Measurements from ENCODE around the gene STK10.

The STK10 gene

DNA sequence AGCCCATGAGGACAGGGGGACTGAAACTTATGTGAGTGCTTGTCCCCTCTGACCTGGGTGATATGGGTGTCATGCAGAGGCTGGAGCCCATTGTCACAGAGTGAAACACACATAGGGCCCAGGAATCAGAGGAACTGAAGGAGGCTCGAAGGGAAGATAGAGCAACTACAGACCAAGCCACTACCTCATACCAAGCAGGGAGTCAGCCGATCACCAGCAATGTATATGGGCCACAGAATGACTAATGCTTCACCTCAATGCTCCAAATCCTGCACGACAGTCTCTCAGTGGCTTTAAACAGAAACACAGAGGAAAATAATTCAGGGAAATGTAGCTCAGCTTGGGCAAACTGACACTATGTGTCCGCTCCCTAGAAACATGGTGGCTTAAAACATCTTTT is 172.7 kb downstream of the STK10 start:
- no peaks in the 10 kb centered on the region for H3K36me3 ChIP-seq (ENCODE audit: insufficient read depth, low read length)
- TF ChIP-seq CTCF (IDR thresholded peaks at IDR 0.05; ENCODE audit: borderline replicate concordance, extremely low read depth, low read length, poor library complexity, severe bottlenecking) (no peak), EZH2 (IDR thresholded peaks at IDR 0.05; ENCODE audit: borderline replicate concordance, low read depth, low read length, severe bottlenecking) (no peak)
- no peak for ATAC-seq (ENCODE audit: insufficient read depth, low read depth)

DNA sequence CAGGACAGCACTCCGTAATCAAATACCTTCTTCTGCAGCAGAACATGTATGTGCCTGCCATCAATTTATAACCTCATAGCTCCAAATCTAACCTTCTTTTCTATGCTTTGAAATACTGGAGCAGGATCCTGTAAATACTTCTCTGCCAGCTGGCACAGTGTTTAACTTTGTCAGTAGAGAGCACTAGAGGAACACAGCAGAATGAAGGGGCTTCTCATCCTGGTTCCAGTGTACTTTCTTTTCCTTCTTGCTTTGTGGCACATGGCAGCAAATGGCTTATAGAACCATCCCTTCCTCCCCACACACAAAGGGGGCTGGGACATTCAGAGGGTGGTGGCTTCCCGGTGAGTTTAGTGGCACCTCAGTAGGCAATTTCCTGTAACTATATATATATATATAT is 177.7 kb downstream of the STK10 start:
- H3K27ac ChIP-seq (ENCODE audit: low read length): no peak overlapping the region
- DNase-seq: peak; percentile 33

More for the DNA sequence above, 172.7 kb downstream of the STK10 start:
- DNase-seq: no peak
- no peaks in the 10 kb centered on the region for H3K79me2 ChIP-seq (ENCODE audit: insufficient read depth, low read length)
- H2AFZ ChIP-seq (ENCODE audit: low read depth, low read length): no peak overlapping the region
- H3K9ac ChIP-seq (ENCODE audit: low read depth, low read length): no peak overlapping the region
- no peaks in the 10 kb centered on the region for H3K4me1 ChIP-seq (ENCODE audit: insufficient read depth, low read length)
- H3K4me3 ChIP-seq (ENCODE audit: low read depth in 1 of 2, low read length in 2 of 2): no peak overlapping the region
- no peaks in the 10 kb centered on the region for H3K27me3 ChIP-seq (ENCODE audit: insufficient read depth, low read length, poor library complexity)
- H3K27ac ChIP-seq (ENCODE audit: low read length): no peak overlapping the region
- no peaks in the 10 kb centered on the region for H4K20me1 ChIP-seq (ENCODE audit: insufficient read depth, low read length)
- H3K9me3 ChIP-seq (ENCODE audit: insufficient read depth, low read length, severe bottlenecking): no peaks in the 10 kb centered on the region
- H3K4me2 ChIP-seq (ENCODE audit: insufficient read depth, low read length): no peak overlapping the region

DNA sequence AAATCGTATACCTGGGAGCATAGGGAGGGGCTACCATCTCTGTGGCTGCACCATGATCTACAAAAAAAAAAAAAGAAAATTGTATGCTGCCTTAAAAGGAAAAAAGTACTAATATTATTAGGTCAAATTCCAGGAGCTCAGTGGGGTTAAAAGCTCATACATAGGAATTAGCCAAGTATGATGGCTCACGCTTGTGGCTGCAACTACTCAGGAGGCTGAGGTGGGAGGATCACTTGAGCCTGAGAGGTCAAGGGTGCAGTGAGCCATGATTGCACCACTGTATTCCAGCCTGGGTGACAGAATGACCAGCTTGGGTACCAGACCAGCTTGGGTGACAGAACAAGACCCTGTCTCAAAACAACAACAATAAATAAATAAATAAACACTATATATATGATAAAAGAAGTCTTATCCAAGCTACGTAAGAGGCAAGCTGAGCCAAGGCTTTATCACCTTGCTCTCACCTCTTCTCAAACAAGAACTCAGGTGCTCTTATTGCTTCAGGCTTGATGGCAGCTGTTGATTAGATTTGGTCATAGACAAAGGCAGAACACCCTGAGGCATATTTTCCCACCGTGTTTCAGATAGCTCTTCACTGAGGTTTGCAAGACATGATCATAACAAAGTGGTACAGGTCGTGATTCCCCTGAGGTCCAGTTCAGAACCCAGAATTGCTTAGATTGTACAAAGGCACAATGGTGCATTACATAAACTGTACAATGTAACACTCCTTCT is 178.3 kb downstream of the STK10 start:
- no peak overlapping the region for H3K27ac ChIP-seq (ENCODE audit: low read length)
- H3K36me3 ChIP-seq (ENCODE audit: insufficient read depth, low read length): no peaks in the 10 kb centered on the region
- ATAC-seq (ENCODE audit: insufficient read depth, low read depth): no peak
- H3K4me1 ChIP-seq (ENCODE audit: insufficient read depth, low read length): peaks cover 20% of the 10 kb centered on the region
- peaks cover 24% of the 10 kb centered on the region for H3K79me2 ChIP-seq (ENCODE audit: insufficient read depth, low read length)
- no peak overlapping the region for H2AFZ ChIP-seq (ENCODE audit: low read depth, low read length)
- no peak overlapping the region for H3K9ac ChIP-seq (ENCODE audit: low read depth, low read length)
- no peak for DNase-seq
- TF ChIP-seq CTCF (IDR thresholded peaks at IDR 0.05; ENCODE audit: borderline replicate concordance, extremely low read depth, low read length, poor library complexity, severe bottlenecking) (no peak), EZH2 (IDR thresholded peaks at IDR 0.05; ENCODE audit: borderline replicate concordance, low read depth, low read length, severe bottlenecking) (no peak)
- H3K4me2 ChIP-seq (ENCODE audit: insufficient read depth, low read length): no peak overlapping the region
- H3K4me3 ChIP-seq (ENCODE audit: low read depth in 1 of 2, low read length in 2 of 2): no peak overlapping the region
- H3K27me3 ChIP-seq (ENCODE audit: insufficient read depth, low read length, poor library complexity): no peaks in the 10 kb centered on the region
- no peaks in the 10 kb centered on the region for H3K9me3 ChIP-seq (ENCODE audit: insufficient read depth, low read length, severe bottlenecking)
- H4K20me1 ChIP-seq (ENCODE audit: insufficient read depth, low read length): peaks cover 10% of the 10 kb centered on the region; the same call in 1 of the 2 replicates

More for the DNA sequence above, 177.7 kb downstream of the STK10 start:
- H3K4me3 ChIP-seq (ENCODE audit: low read depth in 1 of 2, low read length in 2 of 2): no peak overlapping the region
- H3K27me3 ChIP-seq (ENCODE audit: insufficient read depth, low read length, poor library complexity): no peaks in the 10 kb centered on the region
- H3K4me1 ChIP-seq (ENCODE audit: insufficient read depth, low read length): peaks cover 14% of the 10 kb centered on the region
- H2AFZ ChIP-seq (ENCODE audit: low read depth, low read length): no peak overlapping the region
- H3K36me3 ChIP-seq (ENCODE audit: insufficient read depth, low read length): no peaks in the 10 kb centered on the region
- no peak overlapping the region for H3K4me2 ChIP-seq (ENCODE audit: insufficient read depth, low read length)
- H3K9ac ChIP-seq (ENCODE audit: low read depth, low read length): no peak overlapping the region
- peaks cover 5% of the 10 kb centered on the region; the same call in 1 of the 2 replicates for H4K20me1 ChIP-seq (ENCODE audit: insufficient read depth, low read length)
- TF ChIP-seq CTCF (IDR thresholded peaks at IDR 0.05; ENCODE audit: borderline replicate concordance, extremely low read depth, low read length, poor library complexity, severe bottlenecking): peak; percentile 48
- TF ChIP-seq EZH2 (IDR thresholded peaks at IDR 0.05; ENCODE audit: borderline replicate concordance, low read depth, low read length, severe bottlenecking): no peak
- no peak for ATAC-seq (ENCODE audit: insufficient read depth, low read depth)
- no peaks in the 10 kb centered on the region for H3K9me3 ChIP-seq (ENCODE audit: insufficient read depth, low read length, severe bottlenecking)
- H3K79me2 ChIP-seq (ENCODE audit: insufficient read depth, low read length): peaks cover 18% of the 10 kb centered on the region
